ENCODE data around the gene IL34.

DNA sequence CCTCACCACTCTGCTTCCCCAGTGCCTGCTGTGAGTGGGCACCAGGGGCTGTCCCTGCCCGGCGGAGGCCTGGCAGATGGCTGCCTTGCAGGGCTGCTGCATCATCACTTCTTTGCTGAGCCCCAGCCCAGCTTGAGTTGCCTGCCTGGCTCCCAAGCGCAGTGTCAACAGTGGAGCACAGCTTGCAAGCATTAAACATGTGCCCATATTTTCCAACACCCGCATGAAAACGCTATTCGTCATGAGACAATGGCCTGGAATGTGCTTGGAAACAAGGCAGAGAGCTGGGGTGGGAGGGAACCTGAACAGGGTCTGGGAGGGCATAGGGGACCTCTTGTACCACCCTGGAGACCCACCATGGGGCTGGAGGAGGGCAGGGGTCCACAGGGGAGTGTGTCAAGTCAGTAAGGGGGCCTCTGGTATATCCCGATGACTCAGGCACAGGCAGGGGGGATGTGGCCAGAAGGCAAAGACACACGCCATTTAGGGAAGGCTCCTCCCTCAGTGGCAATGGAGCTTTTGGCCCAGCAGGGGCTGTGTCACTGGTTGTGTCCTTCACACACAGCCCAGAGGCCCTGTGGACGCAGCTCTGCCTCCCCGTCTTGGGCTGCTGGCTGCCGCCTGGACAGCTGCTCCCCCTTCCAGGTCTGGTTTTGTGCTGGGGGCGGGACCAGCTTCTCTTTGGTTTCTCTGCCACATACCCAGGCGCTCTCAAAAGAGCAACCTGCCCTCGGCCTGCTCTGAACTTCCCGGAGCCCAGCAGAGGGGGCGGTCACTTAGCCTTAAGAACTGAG, 56.9 kb downstream of the IL34 start:
- no peak for TF ChIP-seq EZH2phosphoT487 (IDR thresholded peaks at IDR 0.05; ENCODE audit: low read length)
- TF ChIP-seq, protein P1, sequence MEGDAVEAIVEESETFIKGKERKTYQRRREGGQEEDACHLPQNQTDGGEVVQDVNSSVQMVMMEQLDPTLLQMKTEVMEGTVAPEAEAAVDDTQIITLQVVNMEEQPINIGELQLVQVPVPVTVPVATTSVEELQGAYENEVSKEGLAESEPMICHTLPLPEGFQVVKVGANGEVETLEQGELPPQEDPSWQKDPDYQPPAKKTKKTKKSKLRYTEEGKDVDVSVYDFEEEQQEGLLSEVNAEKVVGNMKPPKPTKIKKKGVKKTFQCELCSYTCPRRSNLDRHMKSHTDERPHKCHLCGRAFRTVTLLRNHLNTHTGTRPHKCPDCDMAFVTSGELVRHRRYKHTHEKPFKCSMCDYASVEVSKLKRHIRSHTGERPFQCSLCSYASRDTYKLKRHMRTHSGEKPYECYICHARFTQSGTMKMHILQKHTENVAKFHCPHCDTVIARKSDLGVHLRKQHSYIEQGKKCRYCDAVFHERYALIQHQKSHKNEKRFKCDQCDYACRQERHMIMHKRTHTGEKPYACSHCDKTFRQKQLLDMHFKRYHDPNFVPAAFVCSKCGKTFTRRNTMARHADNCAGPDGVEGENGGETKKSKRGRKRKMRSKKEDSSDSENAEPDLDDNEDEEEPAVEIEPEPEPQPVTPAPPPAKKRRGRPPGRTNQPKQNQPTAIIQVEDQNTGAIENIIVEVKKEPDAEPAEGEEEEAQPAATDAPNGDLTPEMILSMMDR (IDR thresholded peaks at IDR 0.05; ENCODE audit: low read length): no peak
